ENCODE data around the gene ZFAND3.

- no peak for TF ChIP-seq POLR2A (IDR thresholded peaks at IDR 0.05; ENCODE audit: low read length)
- TF ChIP-seq GATA1 (IDR thresholded peaks at IDR 0.05; ENCODE audit: low read depth, low read length): no peak
These were observed 323.9 kb downstream of the ZFAND3 start for GRCh38 chr6:38143191-38144150.

All from erythroblast (primary cell).